KMS-11 (cell line): ENCODE measurements around the gene BPIFB1.

Experiments
- H2AFZ ChIP-seq: fragments of 200-600 bp; sonication (generic); 2 replicates; pipeline ENCODE4 v1.6.1; 2016; ENCODE audit warnings: antibody characterized with exemption, mixed run types, low read depth
- H3K27ac ChIP-seq: fragments of 200-600 bp; sonication (generic); 2 replicates; pipeline ENCODE4 v1.6.1; 2016; ENCODE audit warnings: mild to moderate bottlenecking, mixed run types
- H3K27me3 ChIP-seq: fragments of 200-600 bp; sonication (generic); 2 replicates; pipeline ENCODE4 v1.6.1; 2017; ENCODE audit warnings: mild to moderate bottlenecking, low read depth, mixed run types, moderate library complexity; ENCODE audit not compliant: insufficient read depth
- H3K36me3 ChIP-seq: fragments of 200-600 bp; sonication (generic); 2 replicates; pipeline ENCODE4 v1.6.1; 2017; ENCODE audit warnings: mild to moderate bottlenecking, mixed run types; ENCODE audit not compliant: insufficient read depth
- H3K4me1 ChIP-seq: fragments of 200-600 bp; sonication (generic); 2 replicates; pipeline ENCODE4 v1.6.1; 2016; ENCODE audit warnings: mild to moderate bottlenecking, low read depth, mixed run types; ENCODE audit not compliant: poor library complexity, severe bottlenecking
- H3K4me2 ChIP-seq: fragments of 200-600 bp; sonication (generic); 2 replicates; pipeline ENCODE4 v1.7.0; 2016; ENCODE audit warnings: mild to moderate bottlenecking, mixed run types
- H3K4me3 ChIP-seq: fragments of 200-600 bp; sonication (generic); IDR thresholded peaks from 2 replicates; pipeline ENCODE4 v1.6.1; 2017; ENCODE audit warnings: low read depth, low read length, mixed read lengths; ENCODE audit not compliant: insufficient read depth
- H3K79me2 ChIP-seq: fragments of 200-600 bp; sonication (generic); 2 replicates; pipeline ENCODE4 v1.6.1; 2016; ENCODE audit warnings: low read depth, mixed run types; ENCODE audit not compliant: insufficient read depth
- H3K9ac ChIP-seq: fragments of 200-600 bp; sonication (generic); 2 replicates; pipeline ENCODE4 v1.6.1; 2016; ENCODE audit warnings: mild to moderate bottlenecking, mixed run types
- H4K20me1 ChIP-seq: fragments of 200-600 bp; sonication (generic); 2 replicates; pipeline ENCODE4 v1.6.1; 2016; ENCODE audit warnings: mild to moderate bottlenecking, mixed run types; ENCODE audit not compliant: insufficient read depth
- CTCF ChIP-seq: fragments of 200-600 bp; sonication (generic); conservative IDR thresholded peaks from 2 replicates; pipeline ENCODE4 v1.6.1; 2017; ENCODE audit warnings: low read depth, mild to moderate bottlenecking, antibody characterized with exemption, low read length, moderate library complexity, mixed read lengths

BPIFB1 gene

GRCh38 chr20:33337119-33337518 is 54.1 kb downstream of the BPIFB1 start:
- no peaks in the 10 kb centered on the region for H3K79me2 ChIP-seq
- peak overlapping the region; percentile 56; the same call in 1 of the 2 replicates for H2AFZ ChIP-seq
- peaks cover 28% of the 10 kb centered on the region for H3K4me1 ChIP-seq
- H3K4me3 ChIP-seq: no peak overlapping the region
- peak overlapping the region; percentile 75; the same call in 1 of the 2 replicates for H3K4me2 ChIP-seq
- no peak overlapping the region for H3K9ac ChIP-seq
- no peaks in the 10 kb centered on the region for H3K27me3 ChIP-seq
- no peaks in the 10 kb centered on the region for H4K20me1 ChIP-seq
- no peak for TF ChIP-seq CTCF
- H3K36me3 ChIP-seq: no peaks in the 10 kb centered on the region
- peak overlapping the region; percentile 84; the same call in 1 of the 2 replicates for H3K27ac ChIP-seq

- Histone ChIP-seq H4K20me1 (no peaks in the 10 kb centered on the region), H3K4me3 (no peak overlapping the region), H3K4me1 (peaks cover 28% of the 10 kb centered on the region), H3K79me2 (no peaks in the 10 kb centered on the region), H3K27me3 (no peaks in the 10 kb centered on the region), H3K36me3 (no peaks in the 10 kb centered on the region), H3K4me2 (peak overlapping the region; percentile 75), H2AFZ (peak overlapping the region; percentile 56), H3K27ac (peak overlapping the region; percentile 84), H3K9ac (peak overlapping the region; percentile 47; the same call in 1 of the 2 replicates)
- no peak for TF ChIP-seq CTCF
These were observed 54.6 kb downstream of the BPIFB1 start for GRCh38 chr20:33337531-33338165.

- H4K20me1 ChIP-seq: no peaks in the 10 kb centered on the region
- peak overlapping the region; percentile 75 for H3K4me2 ChIP-seq
- H3K9ac ChIP-seq: peak overlapping the region; percentile 47; the same call in 1 of the 2 replicates
- no peaks in the 10 kb centered on the region for H3K36me3 ChIP-seq
- peak overlapping the region; percentile 84 for H3K27ac ChIP-seq
- no peaks in the 10 kb centered on the region for H3K79me2 ChIP-seq
- no peak overlapping the region for H3K4me3 ChIP-seq
- no peaks in the 10 kb centered on the region for H3K27me3 ChIP-seq
- TF ChIP-seq CTCF: no peak
- peaks cover 28% of the 10 kb centered on the region for H3K4me1 ChIP-seq
- H2AFZ ChIP-seq: peak overlapping the region; percentile 56
These were observed 55.6 kb downstream of the BPIFB1 start for GRCh38 chr20:33338467-33339258.

DNA sequence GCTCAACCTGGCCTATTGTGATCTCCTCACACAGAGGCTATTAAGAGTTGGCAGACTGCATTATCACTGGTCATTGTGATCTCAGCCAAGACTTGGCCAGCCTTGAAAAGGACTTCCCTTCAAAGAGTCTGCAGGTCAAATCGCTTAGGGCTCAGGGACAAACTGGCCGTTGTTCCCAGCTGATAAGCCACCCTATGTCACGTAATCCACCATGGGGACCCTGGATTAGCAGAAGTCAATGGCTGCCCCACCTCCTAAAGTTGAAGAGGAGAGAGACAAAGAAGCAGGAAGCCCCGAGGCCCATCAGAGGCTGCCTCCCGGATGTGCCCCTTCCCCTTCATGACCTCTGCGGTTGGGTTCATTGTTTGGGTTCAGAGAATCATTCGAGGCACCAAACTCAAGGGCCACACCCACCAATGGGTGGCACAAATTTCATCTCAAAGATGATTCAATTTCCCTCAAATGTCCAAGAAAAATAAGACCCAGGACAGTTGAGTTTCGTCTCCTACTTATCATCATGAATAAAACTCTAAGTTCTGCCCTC is 56.6 kb downstream of the BPIFB1 start:
- peaks cover 28% of the 10 kb centered on the region for H3K4me1 ChIP-seq
- no peak overlapping the region for H3K4me3 ChIP-seq
- H3K79me2 ChIP-seq: no peaks in the 10 kb centered on the region
- no peak overlapping the region for H2AFZ ChIP-seq
- no peak overlapping the region for H3K9ac ChIP-seq
- no peak for TF ChIP-seq CTCF
- H3K4me2 ChIP-seq: no peak overlapping the region
- no peaks in the 10 kb centered on the region for H3K36me3 ChIP-seq
- H3K27me3 ChIP-seq: no peaks in the 10 kb centered on the region
- H3K27ac ChIP-seq: no peak overlapping the region
- no peaks in the 10 kb centered on the region for H4K20me1 ChIP-seq
